Skeletal muscle satellite cell (primary cell): Measurements from ENCODE around the gene CRTC2.

Experiments used
- H3K27me3 ChIP-seq: 2 replicates; pipeline ENCODE4 v1.7.0; 2013; ENCODE audit warnings: low read length; ENCODE audit not compliant: control insufficient read depth, insufficient read depth
- H3K36me3 ChIP-seq: 2 replicates; pipeline ENCODE4 v1.7.0; 2013; ENCODE audit warnings: mild to moderate bottlenecking, control low read depth, low read length; ENCODE audit not compliant: insufficient read depth
- H3K4me1 ChIP-seq: 2 replicates; pipeline ENCODE4 v1.7.0; 2013; ENCODE audit warnings: low read length; ENCODE audit not compliant: control insufficient read depth, insufficient read depth
- H3K4me2 ChIP-seq: 2 replicates; pipeline ENCODE4 v1.7.0; 2013; ENCODE audit warnings: mild to moderate bottlenecking, low read length
- H3K4me3 ChIP-seq: 2 replicates; pipeline ENCODE4 v1.7.0; 2013; ENCODE audit warnings: low read length
- H3K9ac ChIP-seq: 2 replicates; pipeline ENCODE4 v1.7.0; 2013; ENCODE audit warnings: mild to moderate bottlenecking, low read depth, low read length, moderate library complexity
- H3K9me3 ChIP-seq: replicated peaks from 2 replicates; pipeline ENCODE4 v1.7.0; 2013; ENCODE audit warnings: mild to moderate bottlenecking, control low read depth, low read length

Gene CRTC2

DNA sequence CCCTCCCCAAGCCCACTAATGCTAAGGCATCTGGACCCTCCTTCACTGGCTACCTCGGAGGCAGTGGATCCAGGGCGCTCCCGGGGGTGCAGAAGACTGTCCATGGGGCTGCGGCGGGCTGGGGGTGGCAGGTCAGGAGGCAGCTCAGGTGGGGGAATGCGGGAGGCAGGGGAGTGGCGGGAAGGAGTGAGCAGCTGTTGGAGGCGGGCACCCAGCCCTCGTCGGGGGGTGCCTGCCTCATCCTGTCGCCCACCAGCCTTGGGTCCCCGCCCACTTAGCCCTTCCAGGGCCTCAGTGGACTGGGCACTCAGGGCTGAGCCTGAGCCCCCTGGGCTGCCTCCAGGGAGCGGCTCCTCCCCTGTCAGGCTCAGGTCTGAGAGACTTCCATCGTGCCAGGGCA is 25.0 kb downstream of the CRTC2 start:
- Histone ChIP-seq H3K9ac (no peak overlapping the region), H3K27me3 (no peaks in the 10 kb centered on the region), H3K36me3 (peaks cover 48% of the 10 kb centered on the region), H3K9me3 (no peaks in the 10 kb centered on the region), H3K4me2 (no peak overlapping the region), H3K4me1 (peaks cover 3% of the 10 kb centered on the region), H3K4me3 (no peak overlapping the region)

DNA sequence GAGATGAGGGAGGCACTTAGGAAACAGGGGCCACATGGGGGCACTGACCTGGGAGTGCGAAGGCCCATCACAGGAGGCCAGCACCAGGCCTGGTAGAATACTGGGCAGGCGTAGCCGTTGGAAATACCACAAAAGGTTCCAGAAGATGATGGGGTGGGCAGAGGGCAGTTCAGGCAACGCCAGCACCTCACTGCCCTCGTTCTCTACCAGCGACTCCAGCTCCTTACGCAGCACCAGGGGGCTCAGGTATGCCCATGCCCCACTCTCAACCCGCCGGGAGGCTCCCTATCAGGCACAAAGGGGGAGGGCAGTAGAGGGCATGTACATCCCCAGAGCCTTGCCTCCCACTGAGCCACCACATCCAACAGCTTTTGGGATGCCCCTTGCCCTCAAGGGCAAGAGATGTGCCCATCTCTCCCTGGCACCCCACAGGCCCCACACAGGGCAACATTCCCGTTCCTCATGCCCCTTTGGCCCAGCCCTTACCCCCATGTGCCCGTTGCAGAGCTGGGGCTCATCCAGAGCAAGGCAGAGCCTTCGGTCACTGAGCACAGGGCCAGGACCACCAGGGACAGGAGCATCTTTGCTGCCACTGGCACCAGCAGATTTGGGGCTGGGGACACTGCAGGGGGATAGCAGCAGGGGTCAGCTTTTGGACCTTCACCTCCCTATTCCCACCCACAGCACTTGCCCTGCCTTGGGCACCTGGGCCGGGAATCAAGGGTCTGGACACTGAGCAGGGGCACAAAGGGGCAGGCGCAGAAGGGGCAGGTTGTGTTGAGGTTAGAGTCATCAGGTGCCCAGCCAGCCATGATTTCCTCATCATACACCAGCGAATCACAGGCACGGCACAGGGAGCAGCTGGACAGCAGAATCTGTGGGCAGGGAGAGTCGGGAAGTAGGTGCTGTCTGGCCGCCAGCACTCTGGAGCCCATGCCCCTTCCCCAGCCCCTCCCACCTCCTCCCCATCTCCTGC is 26.0 kb downstream of the CRTC2 start:
- H3K9ac ChIP-seq = no peak overlapping the region
- H3K36me3 ChIP-seq = peaks cover 45% of the 10 kb centered on the region
- H3K4me2 ChIP-seq = no peak overlapping the region
- H3K27me3 ChIP-seq = no peaks in the 10 kb centered on the region
- H3K4me1 ChIP-seq = peaks cover 3% of the 10 kb centered on the region
- H3K4me3 ChIP-seq = no peak overlapping the region
- no peaks in the 10 kb centered on the region for H3K9me3 ChIP-seq

DNA sequence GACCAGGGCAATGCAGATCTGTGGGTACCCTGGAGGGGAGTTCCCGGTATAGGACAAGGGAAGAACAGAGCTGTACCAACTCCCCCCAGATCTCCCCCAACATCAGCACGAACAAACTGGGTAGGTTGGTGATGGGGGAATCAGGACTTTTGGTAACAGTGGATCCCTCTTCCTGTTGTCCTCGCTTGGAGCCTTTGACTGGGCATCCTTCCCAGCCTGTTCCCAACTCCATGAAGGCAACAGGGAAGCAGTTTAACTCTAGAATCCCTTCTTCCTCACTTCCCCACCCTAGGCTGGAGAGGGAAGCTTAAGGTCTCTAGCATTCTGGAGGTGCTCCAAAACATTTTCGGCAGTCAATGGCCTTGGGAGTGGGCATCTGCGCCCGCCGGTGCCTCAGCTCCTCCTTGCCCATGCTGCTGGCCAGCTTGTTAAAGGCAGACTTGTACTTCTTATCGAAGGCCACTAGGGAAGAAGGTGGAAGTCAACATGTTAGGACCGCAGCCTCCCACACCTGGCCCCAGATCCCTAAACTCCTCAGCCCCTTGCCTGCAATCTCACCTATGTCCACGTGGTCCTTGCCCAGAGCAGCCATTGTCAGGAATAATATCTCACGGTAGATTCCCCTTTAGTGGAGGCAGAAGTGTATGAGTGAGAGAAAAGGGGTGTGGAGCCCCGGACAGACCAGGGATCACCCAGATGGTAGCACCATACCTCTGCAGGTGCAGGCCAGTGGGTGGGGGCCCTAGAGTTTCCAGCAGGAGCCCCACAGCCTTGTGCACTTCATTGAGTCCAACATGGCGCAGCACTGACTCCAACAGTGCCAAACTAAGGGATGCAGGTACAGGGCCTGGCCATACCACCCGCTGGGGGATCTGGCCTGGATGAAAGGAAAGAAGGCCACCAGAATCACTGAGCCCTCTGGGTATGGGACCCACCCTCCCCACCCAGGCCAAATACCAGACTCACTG is 28.1 kb downstream of the CRTC2 start:
- Histone ChIP-seq H3K9ac (no peak overlapping the region), H3K4me2 (no peak overlapping the region), H3K36me3 (peaks cover 25% of the 10 kb centered on the region), H3K9me3 (no peaks in the 10 kb centered on the region), H3K4me1 (peaks cover 3% of the 10 kb centered on the region), H3K4me3 (no peak overlapping the region), H3K27me3 (no peaks in the 10 kb centered on the region)

DNA sequence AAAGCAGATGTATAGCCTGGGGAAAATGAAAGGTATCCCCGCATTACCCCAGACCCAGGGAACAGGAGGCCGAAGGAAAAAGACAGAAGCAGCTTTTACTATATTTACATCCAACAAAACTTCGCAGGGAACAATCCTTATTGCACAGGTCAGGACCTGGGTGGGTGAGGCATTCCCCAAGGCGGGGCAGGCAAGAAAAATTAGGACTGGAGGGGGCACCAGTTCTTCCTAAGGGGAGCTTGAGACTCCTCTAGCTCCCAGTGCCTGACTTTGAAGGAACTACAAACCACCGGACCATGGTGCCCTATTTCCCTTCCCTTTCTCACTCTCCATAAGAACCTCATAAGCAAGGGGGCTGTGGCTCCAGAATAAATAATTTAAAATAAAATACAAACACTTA is 29.0 kb downstream of the CRTC2 start:
- Histone ChIP-seq H3K4me2 (no peak overlapping the region), H3K27me3 (no peaks in the 10 kb centered on the region), H3K36me3 (peaks cover 25% of the 10 kb centered on the region)

GRCh38 chr1:153928791-153929341 is 29.5 kb downstream of the CRTC2 start:
- Histone ChIP-seq H3K4me3 (no peak overlapping the region), H3K9me3 (no peaks in the 10 kb centered on the region), H3K4me2 (no peak overlapping the region), H3K4me1 (peaks cover 10% of the 10 kb centered on the region), H3K36me3 (peaks cover 22% of the 10 kb centered on the region), H3K9ac (no peak overlapping the region), H3K27me3 (no peaks in the 10 kb centered on the region)

More for the DNA sequence above, 29.0 kb downstream of the CRTC2 start:
- no peaks in the 10 kb centered on the region for H3K9me3 ChIP-seq
- no peak overlapping the region for H3K4me3 ChIP-seq
- peaks cover 4% of the 10 kb centered on the region for H3K4me1 ChIP-seq
- no peak overlapping the region for H3K9ac ChIP-seq

DNA sequence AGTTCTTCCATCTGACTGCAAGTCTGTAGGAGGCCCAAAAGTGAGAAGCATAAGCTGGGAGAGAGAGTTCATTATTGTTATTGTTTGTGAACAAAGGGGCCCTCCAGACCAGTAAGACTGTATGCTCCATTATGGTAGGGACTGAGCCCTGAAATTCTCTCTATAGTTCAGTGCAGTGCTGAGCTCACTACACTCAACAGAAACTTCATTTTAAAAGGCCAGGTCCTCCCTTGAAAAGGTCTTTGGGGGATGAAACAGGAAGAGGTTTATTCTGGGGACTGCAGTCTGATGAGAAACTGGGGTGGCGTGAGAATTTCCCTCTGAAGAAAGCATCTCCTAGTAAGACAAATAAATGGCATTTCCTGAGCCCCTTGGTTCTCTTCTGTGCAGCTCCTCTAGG is 30.2 kb downstream of the CRTC2 start:
- no peak overlapping the region for H3K9ac ChIP-seq
- no peak overlapping the region for H3K4me2 ChIP-seq
- H3K27me3 ChIP-seq = no peaks in the 10 kb centered on the region
- peaks cover 16% of the 10 kb centered on the region for H3K4me1 ChIP-seq
- H3K9me3 ChIP-seq = no peaks in the 10 kb centered on the region
- H3K4me3 ChIP-seq = no peak overlapping the region
- peaks cover 17% of the 10 kb centered on the region for H3K36me3 ChIP-seq

GRCh38 chr1:153926405-153926804 is 32.0 kb downstream of the CRTC2 start:
- peaks cover 4% of the 10 kb centered on the region for H3K36me3 ChIP-seq
- H3K4me3 ChIP-seq = no peak overlapping the region
- H3K9ac ChIP-seq = no peak overlapping the region
- H3K4me1 ChIP-seq = peaks cover 17% of the 10 kb centered on the region
- H3K27me3 ChIP-seq = no peaks in the 10 kb centered on the region
- H3K4me2 ChIP-seq = no peak overlapping the region
- no peaks in the 10 kb centered on the region for H3K9me3 ChIP-seq

DNA sequence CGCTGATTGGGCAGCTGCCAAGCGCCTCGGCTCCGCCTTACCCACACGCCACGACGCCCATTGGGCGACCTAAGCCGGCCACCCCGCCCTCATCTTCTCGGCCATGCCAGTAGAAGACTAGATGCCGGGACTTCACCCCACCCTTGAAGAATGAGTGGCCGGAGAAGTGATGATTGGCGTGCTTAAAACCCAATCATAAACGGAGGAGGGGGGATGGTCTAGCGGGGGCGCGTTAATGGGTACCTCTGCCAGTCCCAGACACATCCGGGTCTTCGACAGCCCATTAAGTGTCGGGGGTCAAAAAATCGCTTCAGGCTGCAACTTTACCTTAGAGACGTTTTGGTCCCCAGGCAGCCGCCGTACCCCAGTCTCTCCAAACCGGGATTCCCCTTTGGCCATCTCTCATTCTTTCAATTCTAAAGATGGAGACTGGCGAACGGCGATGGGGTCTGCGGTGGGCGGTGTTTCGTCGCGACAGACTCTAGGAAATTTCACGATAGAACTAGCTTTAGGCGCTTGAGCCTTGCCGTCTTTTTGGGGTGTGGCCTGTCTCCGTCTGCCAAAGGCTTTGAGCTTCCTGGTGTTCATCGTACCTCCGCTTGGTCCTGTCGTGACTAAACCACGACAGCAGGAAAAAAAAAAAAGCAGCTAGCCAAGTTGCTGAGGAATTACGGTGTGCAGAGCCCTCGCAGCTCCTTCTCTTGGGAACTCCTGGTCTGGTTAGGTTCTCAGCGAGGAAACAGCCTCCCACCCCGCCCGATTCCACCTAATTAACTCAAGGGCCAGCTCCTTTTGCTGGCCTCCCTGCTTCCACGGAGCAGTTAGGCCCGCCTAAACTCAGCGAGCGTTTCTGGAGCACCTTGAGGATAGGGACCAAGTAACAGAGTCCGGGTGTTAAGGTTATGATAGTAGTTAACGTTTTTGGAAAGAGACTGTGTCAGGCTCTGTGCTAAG is 35.2 kb downstream of the CRTC2 start, which contains the start of gene GATAD2B:
Gene GATAD2B, minus strand, starts transcription at position 1 of the 954 bp plus-strand sequence. CDS start 94,625 bp downstream, outside the sequence.
- H3K36me3 ChIP-seq = peaks cover 4% of the 10 kb centered on the region
- H3K4me3 ChIP-seq = peak within 1 kb of the TSS; percentile 79
- H3K27me3 ChIP-seq = no peaks in the 10 kb centered on the region
- peak within 1 kb of the TSS; percentile 92 for H3K4me2 ChIP-seq
- H3K9ac ChIP-seq = peak within 1 kb of the TSS; percentile 89
- no peaks in the 10 kb centered on the region for H3K9me3 ChIP-seq
- peaks cover 36% of the 10 kb centered on the region for H3K4me1 ChIP-seq

GRCh38 chr1:153922076-153922971 is 36.1 kb downstream of the CRTC2 start:
- Histone ChIP-seq H3K27me3 (no peaks in the 10 kb centered on the region), H3K4me1 (peaks cover 36% of the 10 kb centered on the region), H3K4me2 (peak overlapping the region; percentile 87), H3K36me3 (peaks cover 4% of the 10 kb centered on the region), H3K9me3 (no peaks in the 10 kb centered on the region), H3K9ac (peak overlapping the region; percentile 74), H3K4me3 (peak overlapping the region; percentile 78)

DNA sequence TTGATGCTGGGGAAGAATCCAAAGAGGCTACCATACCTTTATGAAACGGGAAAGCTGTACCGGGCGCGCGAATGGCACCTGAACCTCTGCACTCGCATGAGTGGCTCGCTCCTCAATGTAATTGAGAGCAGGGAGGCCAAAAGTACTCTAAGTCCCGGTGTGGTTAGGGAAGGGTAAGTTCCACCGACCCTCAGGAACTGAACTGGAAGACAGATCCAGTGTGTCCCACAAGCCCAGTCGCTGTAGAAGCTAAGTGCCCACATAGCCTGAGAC is 36.7 kb downstream of the CRTC2 start:
- Histone ChIP-seq H3K4me1 (peaks cover 36% of the 10 kb centered on the region), H3K4me3 (peak overlapping the region; percentile 78), H3K27me3 (no peaks in the 10 kb centered on the region), H3K9me3 (no peaks in the 10 kb centered on the region), H3K4me2 (peak overlapping the region; percentile 87), H3K36me3 (peaks cover 4% of the 10 kb centered on the region), H3K9ac (peak overlapping the region; percentile 74)
